ENCODE data around the gene OARD1. TPM values are rescaled to one million over a fixed set of nuclear protein-coding genes. Genes with fewer than 3 reads are reported as not detected.

The OARD1 gene
- total RNA-seq (2022; extraction: Qiagen RNA extraction; ENCODE audit: low read depth): 17.3 to 25.3 TPM (median 19.9 TPM) in 5 replicates

DNA sequence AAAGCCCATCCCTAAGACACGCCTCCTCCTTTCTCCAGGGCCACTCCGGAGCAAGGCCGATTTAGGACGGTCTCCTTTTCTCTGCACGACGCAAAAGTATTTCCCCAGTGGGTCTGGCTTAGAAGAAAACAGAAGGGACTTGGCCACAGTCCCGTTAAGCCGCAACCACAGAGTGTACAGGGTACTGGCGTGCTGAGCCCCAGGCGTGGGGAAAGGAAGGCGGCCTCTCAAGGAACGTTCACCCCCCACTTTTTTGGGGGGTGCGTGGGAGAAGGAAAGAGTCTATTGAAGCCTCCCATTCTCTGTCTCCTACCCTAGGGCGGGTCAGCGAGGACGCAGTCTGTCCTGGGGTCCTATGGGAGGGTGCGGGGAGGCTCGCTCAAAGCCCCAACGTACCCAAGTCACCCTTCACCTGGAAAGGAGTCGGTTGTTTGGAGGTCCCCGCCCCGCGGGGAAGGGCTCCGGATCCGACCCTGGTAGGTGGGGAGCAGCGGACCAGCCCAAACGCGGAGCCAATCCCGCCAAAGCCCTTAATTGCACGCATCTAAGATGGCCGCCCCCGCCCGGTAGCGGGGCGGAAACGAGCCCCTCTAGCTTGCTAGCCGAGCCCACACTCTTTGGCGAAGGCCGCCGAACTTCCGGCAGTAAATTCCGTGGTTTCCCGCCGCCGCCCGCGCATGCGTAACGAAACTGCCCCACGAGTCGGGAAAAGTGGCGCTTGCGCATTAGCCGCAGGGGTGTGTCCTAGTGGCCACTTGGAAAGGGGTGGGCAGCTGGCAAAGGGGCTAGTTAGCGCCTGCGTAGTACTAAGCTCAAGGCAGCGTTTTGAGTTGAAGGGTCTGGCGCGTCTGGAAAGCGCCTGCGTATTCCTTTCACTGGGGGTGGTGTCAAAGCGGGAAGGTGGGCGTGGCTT is at the start of gene OARD1:
Gene OARD1 (minus strand): TSS at position 434 of the 913 bp plus-strand sequence. CDS start 722 bp downstream, outside the sequence.

DNA sequence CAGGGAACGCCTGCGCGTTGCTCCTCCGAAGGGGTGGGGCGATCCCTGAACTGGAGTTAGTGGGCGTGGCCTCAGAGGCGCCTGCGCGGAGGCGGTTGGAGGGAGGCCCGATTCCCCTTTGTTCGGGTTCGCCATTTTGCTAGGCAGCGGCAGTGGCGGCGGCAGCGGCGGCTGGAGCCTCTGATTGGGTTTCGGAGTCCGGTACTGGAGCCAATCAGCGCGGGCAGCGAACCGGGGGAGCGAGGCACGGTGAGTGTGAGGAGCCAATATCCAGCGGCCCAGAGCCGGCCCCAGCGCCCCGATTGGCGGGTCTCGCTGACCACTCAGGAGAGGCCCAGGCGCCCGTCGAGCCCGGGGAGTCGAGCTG is 663 bp upstream of the OARD1 start, which contains the start of gene NFYA:
Gene NFYA (plus strand): TSS at position 139 of the 367 bp plus-strand sequence. CDS start 6,116 bp downstream, outside the sequence.

DNA sequence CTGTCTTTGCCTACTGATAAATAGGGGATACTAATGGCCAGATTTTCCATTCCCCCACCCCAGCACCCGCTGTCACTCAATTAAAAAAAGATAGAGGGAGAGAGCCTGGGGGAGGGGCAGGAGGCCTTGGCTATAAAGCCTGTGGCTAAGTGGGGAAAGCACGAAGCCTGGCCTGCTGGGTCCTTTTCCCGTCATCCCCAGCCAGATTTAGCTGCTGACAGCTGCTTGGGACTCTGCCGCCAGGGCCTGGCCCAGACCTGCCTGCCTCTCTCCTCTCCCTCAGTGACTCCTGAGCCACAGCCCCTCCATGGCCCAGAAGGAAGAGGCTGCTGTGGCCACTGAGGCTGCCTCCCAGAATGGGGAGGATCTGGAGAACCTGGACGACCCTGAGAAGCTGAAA is 19.1 kb downstream of the OARD1 start, which contains the start of gene APOBEC2:
Gene APOBEC2 (plus strand): TSS at position 162 of the 400 bp plus-strand sequence. CDS start 146 bp downstream, at position 308.

DNA sequence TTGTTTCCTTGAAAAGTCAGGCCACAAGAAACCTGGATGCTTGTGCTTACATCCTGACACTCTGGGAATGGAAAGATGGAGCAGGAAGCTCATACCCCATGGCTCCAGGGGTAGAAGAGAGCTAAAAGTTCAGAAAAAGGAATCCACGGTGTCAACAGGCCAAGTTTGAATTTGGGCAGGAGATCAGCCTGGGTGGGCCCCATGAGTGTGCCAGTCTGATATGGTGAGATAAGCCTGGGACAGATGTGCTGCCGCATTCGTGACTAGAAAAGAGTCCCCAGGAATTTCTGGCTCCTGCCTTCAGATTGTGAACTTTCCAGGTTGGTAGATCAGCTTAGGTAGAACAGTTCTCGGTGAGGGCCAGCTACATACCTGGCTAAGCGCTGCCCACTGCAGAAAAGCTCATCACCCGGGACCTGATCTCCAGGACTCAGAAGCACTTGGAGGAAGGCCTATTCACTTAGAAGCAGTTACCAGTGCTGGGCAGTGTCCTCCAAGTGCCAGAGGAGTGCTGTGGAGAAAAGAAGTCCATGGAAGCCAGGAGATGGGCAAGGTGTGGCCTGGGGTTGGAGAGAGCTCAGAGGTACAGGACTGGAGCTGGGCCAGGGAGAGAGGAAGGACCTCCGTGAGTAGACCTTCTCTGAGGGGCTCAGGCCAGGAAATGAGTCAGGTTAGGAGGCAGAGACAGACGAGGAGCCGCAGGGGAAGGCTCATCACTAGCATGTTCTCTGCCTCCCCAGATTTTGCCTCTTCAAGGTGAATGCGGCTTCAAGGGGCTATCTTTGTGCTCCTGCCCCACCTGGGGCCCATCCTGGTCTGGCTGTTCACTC is 29.7 kb downstream of the OARD1 start, which contains the start of gene TSPO2:
Gene TSPO2 (plus strand): TSS at position 242 of the 830 bp plus-strand sequence. CDS start 519 bp downstream, at position 761.

GRCh38 chr6:41039060-41039998 is 32.8 kb downstream of the OARD1 start, which contains the start of gene UNC5CL:
TSS of gene UNC5CL (minus strand) at chr6:41039221. CDS start at chr6:41035074, 4,147 bp downstream.

Other genes with a start within 250 kb of the OARD1 start
- gene UNC5CL, start 33.1 kb downstream of the OARD1 start, total RNA-seq (2022; extraction: Qiagen RNA extraction; ENCODE audit: low read depth): 0.30 to 0.57 TPM (median 0.42 TPM) in 5 replicates
- gene TSPO2, start 29.9 kb downstream of the OARD1 start, total RNA-seq (2022; extraction: Qiagen RNA extraction; ENCODE audit: low read depth): not detected in 5 replicates
- not detected in 5 replicates for gene APOBEC2, start 19.2 kb downstream of the OARD1 start, total RNA-seq (2022; extraction: Qiagen RNA extraction; ENCODE audit: low read depth)
- 10.0 to 14.8 TPM (median 13.5 TPM) in 5 replicates for gene NFYA, start 618 bp upstream of the OARD1 start, total RNA-seq (2022; extraction: Qiagen RNA extraction; ENCODE audit: low read depth)
- not detected in 5 replicates for gene TREML1, start 82.0 kb upstream of the OARD1 start, total RNA-seq (2022; extraction: Qiagen RNA extraction; ENCODE audit: low read depth)
- gene TREM2, start 90.8 kb upstream of the OARD1 start, total RNA-seq (2022; extraction: Qiagen RNA extraction; ENCODE audit: low read depth): not detected in 5 replicates
- not detected in 5 replicates for gene TREML2, start 128.8 kb upstream of the OARD1 start, total RNA-seq (2022; extraction: Qiagen RNA extraction; ENCODE audit: low read depth)
- not detected in 5 replicates for gene TREML4, start 156.0 kb upstream of the OARD1 start, total RNA-seq (2022; extraction: Qiagen RNA extraction; ENCODE audit: low read depth)
- 0.22 TPM in 1 of 5 replicates, not detected in the others for gene TREM1, start 214.3 kb upstream of the OARD1 start, total RNA-seq (2022; extraction: Qiagen RNA extraction; ENCODE audit: low read depth)